ENCODE data around the gene NEU1. TPM values are rescaled to one million over a fixed set of nuclear protein-coding genes. Genes with fewer than 3 reads are reported as not detected.

Gene NEU1
- total RNA-seq, 1 experiment from 2014 or later, result 34.3 TPM

DNA sequence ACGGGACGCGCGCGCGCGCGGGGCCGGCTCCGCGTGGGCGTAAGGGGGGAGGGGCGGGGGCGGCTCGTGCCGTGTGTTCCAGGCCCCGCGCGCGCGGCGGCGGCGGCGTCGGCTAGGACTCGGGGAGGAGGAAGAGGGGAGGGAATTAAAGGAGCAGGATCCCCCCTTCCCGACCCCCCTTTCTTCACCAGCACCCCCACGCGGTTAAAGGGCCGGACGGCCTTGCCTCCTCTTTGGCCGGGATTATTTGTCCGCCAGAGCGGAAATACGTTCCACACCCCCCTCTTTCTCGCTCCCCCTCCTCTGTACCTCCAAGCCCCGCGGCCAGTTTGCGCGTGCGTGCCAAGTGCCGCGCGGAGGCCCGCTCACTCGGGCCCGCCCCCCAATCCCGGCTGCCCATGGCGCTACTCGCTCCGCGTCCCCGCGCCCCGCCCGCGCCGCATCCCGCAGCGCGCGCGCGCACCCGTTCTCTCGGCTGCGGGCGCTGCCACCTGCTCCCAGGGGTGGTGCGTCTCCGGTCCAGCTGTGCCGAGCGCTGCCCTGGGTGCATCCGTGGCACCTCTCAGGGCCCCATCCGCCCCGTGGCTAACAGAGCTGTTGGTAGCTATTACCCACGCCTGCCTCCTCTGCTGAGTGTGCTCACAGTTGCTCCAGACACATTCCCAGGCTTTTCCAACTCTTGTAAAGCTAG is 39.5 kb upstream of the NEU1 start, which contains the start of gene ZBTB12:
Gene ZBTB12, minus strand, starts transcription at position 134 of the 691 bp plus-strand sequence. CDS start 781 bp downstream, outside the sequence.
- Histone ChIP-seq H3K27me3 (replicated peaks; ENCODE audit: insufficient read depth, low read depth, low read length, poor library complexity) (no peaks in the 10 kb centered on the region), H3K4me3 (ENCODE audit: low read depth, low read length, poor library complexity, severe bottlenecking) (peak within 1 kb of the TSS; percentile 66), H3K27ac (ENCODE audit: low read depth, low read length, poor library complexity, severe bottlenecking) (peak within 1 kb of the TSS; percentile 67), H3K4me1 (ENCODE audit: insufficient read depth, low read length, poor library complexity, severe bottlenecking) (peaks cover 19% of the 10 kb centered on the region), H3K9me3 (ENCODE audit: low read depth, low read length, poor library complexity, severe bottlenecking) (no peaks in the 10 kb centered on the region), H3K36me3 (ENCODE audit: insufficient read depth, low read length, poor library complexity, severe bottlenecking) (no peaks in the 10 kb centered on the region)
- POLR2A ChIA-PET (ENCODE audit: low non-redundant PET), result no interaction called here
- BruUV-seq (replicated peaks), result no TSS peak
- CTCF ChIA-PET, result no interaction called here
- intact Hi-C loops (cut with micrococcal nuclease; ENCODE audit: unreplicated experiment), result no loop called here
- peak; percentile 98 for DNase-seq (ENCODE audit: low spot score)
- TF ChIP-seq, protein P1, sequence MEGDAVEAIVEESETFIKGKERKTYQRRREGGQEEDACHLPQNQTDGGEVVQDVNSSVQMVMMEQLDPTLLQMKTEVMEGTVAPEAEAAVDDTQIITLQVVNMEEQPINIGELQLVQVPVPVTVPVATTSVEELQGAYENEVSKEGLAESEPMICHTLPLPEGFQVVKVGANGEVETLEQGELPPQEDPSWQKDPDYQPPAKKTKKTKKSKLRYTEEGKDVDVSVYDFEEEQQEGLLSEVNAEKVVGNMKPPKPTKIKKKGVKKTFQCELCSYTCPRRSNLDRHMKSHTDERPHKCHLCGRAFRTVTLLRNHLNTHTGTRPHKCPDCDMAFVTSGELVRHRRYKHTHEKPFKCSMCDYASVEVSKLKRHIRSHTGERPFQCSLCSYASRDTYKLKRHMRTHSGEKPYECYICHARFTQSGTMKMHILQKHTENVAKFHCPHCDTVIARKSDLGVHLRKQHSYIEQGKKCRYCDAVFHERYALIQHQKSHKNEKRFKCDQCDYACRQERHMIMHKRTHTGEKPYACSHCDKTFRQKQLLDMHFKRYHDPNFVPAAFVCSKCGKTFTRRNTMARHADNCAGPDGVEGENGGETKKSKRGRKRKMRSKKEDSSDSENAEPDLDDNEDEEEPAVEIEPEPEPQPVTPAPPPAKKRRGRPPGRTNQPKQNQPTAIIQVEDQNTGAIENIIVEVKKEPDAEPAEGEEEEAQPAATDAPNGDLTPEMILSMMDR (conservative IDR thresholded peaks at IDR 0.05; ENCODE audit: low read depth, low read length), result no peak
- no peak for TF ChIP-seq EZH2 (IDR thresholded peaks at IDR 0.05; ENCODE audit: borderline replicate concordance, low read depth, low read length, poor library complexity, severe bottlenecking)

DNA sequence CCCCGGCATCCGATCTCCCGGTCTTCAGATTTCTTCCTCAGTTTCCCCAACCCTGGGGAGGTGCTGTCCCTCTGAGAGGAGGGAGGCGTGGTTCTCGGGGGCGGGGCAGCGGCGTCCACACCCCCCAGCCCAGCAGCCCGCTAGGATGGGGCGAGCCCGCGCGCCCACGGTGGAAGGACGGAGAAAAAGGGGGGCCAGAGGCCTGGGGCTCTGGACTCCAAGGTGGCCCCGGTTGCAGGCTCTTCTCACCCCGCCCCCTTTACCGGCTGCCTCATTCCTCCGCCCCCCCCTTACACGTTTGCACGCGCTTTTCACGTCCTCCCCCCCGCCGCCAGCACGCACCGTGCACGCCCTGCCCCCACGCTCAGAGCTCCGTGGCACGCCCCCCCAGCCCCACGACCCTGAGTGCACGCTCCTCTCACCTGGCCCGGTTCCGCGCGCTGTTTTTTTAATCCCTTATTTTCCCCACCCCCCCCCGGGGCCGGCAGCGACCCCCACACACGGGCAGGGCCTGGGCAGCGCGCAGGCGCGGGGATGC is 38.9 kb upstream of the NEU1 start:
- peak; percentile 67 for DNase-seq (ENCODE audit: low spot score)
- no peaks in the 10 kb centered on the region for H3K27me3 ChIP-seq (replicated peaks; ENCODE audit: insufficient read depth, low read depth, low read length, poor library complexity)
- peak overlapping the region; percentile 66 for H3K4me3 ChIP-seq (ENCODE audit: low read depth, low read length, poor library complexity, severe bottlenecking)
- BruUV-seq (replicated peaks), result no TSS peak
- CTCF ChIA-PET, result no interaction called here
- intact Hi-C loops (cut with micrococcal nuclease; ENCODE audit: unreplicated experiment), result no loop called here
- peak overlapping the region; percentile 67 for H3K27ac ChIP-seq (ENCODE audit: low read depth, low read length, poor library complexity, severe bottlenecking)
- TF ChIP-seq, protein P1 (conservative IDR thresholded peaks at IDR 0.05; ENCODE audit: low read depth, low read length), result no peak
- TF ChIP-seq EZH2 (IDR thresholded peaks at IDR 0.05; ENCODE audit: borderline replicate concordance, low read depth, low read length, poor library complexity, severe bottlenecking), result no peak
- POLR2A ChIA-PET (ENCODE audit: low non-redundant PET), result no interaction called here
- H3K9me3 ChIP-seq (ENCODE audit: low read depth, low read length, poor library complexity, severe bottlenecking), result no peaks in the 10 kb centered on the region
- peaks cover 22% of the 10 kb centered on the region for H3K4me1 ChIP-seq (ENCODE audit: insufficient read depth, low read length, poor library complexity, severe bottlenecking)
- no peaks in the 10 kb centered on the region for H3K36me3 ChIP-seq (ENCODE audit: insufficient read depth, low read length, poor library complexity, severe bottlenecking)

DNA sequence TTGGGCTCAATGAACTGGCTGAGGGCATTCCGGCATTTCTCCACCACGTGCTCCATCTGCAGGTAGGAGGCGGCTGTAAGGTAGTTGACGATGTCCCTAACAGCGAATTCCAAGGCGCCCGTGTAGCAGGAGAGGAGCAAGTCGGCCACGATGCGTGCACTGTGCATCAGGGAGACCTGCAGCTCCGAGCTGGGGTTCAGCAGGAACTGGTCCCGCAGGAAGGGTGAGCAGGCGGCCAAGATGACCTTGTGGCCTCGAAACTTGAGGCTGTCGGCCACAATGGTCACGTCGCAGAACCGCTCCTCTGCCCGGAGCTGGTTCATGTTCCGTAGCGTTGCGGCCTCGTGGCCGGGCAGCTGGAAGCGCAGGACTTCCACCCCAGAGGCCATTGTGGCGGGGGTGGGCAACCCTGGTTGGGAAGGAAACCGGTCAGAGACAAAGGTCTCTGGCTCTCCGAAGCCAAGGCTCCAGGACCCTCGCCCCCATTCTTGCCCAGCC is 38.3 kb upstream of the NEU1 start:
- DNase-seq (ENCODE audit: low spot score), result no peak

More for the DNA sequence above, 38.3 kb upstream of the NEU1 start:
- Histone ChIP-seq H3K4me3 (ENCODE audit: low read depth, low read length, poor library complexity, severe bottlenecking) (peak overlapping the region; percentile 66), H3K4me1 (ENCODE audit: insufficient read depth, low read length, poor library complexity, severe bottlenecking) (peaks cover 27% of the 10 kb centered on the region), H3K27me3 (replicated peaks; ENCODE audit: insufficient read depth, low read depth, low read length, poor library complexity) (no peaks in the 10 kb centered on the region), H3K9me3 (ENCODE audit: low read depth, low read length, poor library complexity, severe bottlenecking) (no peaks in the 10 kb centered on the region), H3K36me3 (ENCODE audit: insufficient read depth, low read length, poor library complexity, severe bottlenecking) (peaks cover 3% of the 10 kb centered on the region), H3K27ac (ENCODE audit: low read depth, low read length, poor library complexity, severe bottlenecking) (peak overlapping the region; percentile 67)
- CTCF ChIA-PET, result no interaction called here
- BruUV-seq (replicated peaks), result TSS peak; percentile 59
- no peak for TF ChIP-seq EZH2 (IDR thresholded peaks at IDR 0.05; ENCODE audit: borderline replicate concordance, low read depth, low read length, poor library complexity, severe bottlenecking)
- TF ChIP-seq, protein P1 (conservative IDR thresholded peaks at IDR 0.05; ENCODE audit: low read depth, low read length), result no peak
- intact Hi-C loops (cut with micrococcal nuclease; ENCODE audit: unreplicated experiment), result no loop called here
- POLR2A ChIA-PET (ENCODE audit: low non-redundant PET), result no interaction called here

All from A673 (cell line).